OCI-LY7 (cell line): Measurements from ENCODE around the gene LIPC.

Experiments used
- CTCF ChIP-seq: fragments of 200-600 bp; sonication (generic); conservative IDR thresholded peaks from 2 replicates; pipeline ENCODE4 v1.5.1; 2014; ENCODE audit warnings: mild to moderate bottlenecking, antibody characterized with exemption, low read length, moderate library complexity, mixed read lengths
- EZH2phosphoT487 ChIP-seq: fragments of 200-600 bp; sonication (generic); IDR thresholded peaks from 2 replicates; pipeline ENCODE4 v1.6.1; 2018; ENCODE audit warnings: low read depth, borderline replicate concordance, mild to moderate bottlenecking, mixed run types, antibody characterized with exemption, low read length, moderate library complexity, mixed read lengths

- TF ChIP-seq CTCF (no peak), EZH2phosphoT487 (no peak)
These were observed 43.6 kb upstream of the LIPC start for GRCh38 chr15:58388211-58388610.
